Stimulated activated naive CD4-positive, alpha-beta T cell (primary cell): ENCODE measurements around the gene DIO2.

Experiments
- DNase-seq, 6 experiments: peaks; one replicate each; lab custom pipeline; 2025; lab: John Stamatoyannopoulos, UW

The DIO2 gene

DNA sequence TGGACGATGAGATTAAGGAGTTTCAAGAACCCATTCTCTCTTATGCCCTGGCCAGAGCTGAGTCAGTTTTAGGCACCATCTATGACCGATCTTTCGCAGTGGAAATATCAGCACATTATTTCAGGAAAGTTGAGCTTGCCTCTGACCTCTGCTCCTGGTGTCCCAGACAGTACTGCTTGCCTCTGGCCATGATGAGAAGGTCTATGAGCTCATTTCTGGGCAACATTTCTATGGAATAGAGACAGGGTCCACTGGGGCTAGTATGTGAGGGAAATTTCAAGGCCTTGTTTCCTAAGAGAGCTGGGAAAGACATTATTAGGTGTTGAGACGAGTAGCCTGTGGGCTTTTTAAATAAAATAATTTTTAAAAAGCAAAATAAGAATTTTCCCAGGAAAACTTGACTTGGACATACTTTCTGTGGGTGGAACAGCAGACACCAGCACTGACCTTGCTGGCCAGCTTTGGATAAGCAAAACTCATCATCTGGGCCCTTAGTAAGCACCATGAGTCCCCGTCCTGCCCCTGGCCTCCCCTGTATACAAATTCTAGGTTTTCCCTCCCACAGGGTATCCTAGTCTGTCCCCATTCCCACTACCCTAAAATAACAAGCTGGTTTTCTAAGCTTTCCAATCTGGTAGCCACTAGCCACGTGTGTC is 43.4 kb downstream of the DIO2 start:
- no peak for DNase-seq

DNA sequence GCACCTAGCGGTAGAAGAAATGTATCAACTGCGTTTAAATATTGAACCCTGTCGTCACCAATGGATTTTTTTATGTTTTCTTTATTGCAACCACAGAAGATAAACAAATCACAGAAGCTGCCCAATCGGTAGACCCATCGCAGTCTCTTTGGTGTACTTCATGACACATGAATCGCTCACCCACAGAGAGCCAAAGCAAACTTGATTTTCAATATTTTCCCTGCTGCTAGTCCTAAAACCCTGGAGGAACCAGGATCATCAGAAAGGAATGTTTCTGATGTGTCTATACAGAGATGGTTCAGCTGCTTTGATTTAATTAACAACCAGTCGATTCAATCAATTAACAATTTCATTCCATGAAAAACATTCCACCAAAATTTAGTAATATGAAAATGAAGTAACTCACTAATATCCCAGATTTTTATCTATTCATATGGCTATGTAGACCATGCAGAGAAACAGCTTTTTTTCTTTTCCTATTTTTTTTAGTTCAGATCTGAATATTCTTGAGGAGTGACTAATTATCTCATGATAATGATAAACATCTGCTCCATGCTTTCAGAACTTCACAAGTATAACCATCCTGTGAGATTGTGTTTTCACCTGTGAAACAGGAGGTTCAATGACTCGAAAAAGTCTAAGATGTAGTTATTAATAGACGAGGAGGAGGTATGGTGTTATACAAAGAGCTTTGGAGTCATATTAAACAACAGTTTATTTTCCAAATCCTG is 46.1 kb downstream of the DIO2 start:
- DNase-seq, result no peak

DNA sequence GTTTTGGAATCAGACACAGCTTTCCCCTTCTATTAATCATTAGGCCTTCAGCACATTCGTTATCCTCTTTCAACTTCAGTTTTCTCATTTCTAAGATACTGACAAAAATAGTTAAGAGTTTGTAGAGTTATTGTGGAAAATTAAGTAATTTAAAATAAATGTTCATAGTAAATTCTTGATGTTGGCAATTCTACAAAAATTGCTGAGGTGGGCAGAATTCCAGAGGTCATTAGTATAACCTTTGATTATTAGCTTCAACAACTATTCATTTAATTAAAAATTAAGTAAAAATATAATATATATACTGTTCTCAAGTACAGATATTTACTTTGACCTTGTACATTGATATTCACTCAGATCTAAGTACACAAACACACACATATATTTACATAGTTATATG is 58.5 kb downstream of the DIO2 start:
- no peak for DNase-seq

DNA sequence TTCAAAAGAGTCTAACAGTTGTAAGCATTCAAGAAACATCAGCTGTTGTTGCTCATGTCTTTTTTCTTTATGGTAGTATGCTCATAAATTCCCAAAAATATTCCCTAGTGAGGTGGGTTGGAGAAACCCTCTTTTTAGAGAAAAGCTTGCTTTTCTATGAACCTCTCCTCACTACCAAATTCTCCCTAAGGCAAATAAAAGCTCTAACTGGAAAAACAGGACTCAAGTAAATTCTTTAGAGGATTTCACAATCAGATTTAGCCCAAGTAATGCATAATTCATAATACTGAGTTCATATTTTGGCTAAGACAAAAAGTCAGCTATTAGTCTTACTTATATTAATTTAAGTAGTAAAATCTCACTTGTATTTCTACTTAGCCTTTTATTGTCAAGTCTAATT is 59.1 kb downstream of the DIO2 start:
- DNase-seq, result no peak

DNA sequence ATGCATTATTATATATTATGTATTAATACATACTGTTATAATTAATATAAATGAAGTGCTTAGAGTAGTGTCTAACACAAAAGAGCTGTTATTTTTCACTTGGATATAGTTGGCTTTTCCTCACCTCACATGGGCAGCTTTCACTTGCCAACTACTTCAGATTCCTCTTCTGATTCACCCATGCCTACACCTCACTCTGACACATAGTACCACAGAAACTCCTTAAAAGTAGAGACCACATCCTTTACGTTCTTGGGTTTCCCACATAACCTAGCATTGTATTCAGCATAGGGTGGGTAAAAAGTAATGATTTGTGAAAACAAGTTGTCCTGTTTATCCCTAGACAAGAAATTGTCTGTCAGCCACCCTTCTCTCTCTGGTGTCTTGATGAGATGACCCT is 61.0 kb downstream of the DIO2 start:
- no peak for DNase-seq
